Prostate gland (tissue), 2 donors: ENCODE measurements around the gene IQGAP2.

Experiments
- CTCF ChIP-seq, 4 experiments: fragments of 200-600 bp in 2 of 4; fragments of 450-650 bp in 2 of 4; sonication (generic) in 2 of 4; IDR thresholded peaks; 1 replicate in 3 of 4; 2 replicates in 1 of 4; pipeline ENCODE4 v1.5.1; 2016 to 2019; ENCODE audit warnings: antibody characterized with exemption in 4 of 4, mild to moderate bottlenecking in 2 of 4, moderate library complexity in 2 of 4
- POLR2A ChIP-seq: fragments of 450-650 bp; IDR thresholded peaks from one replicate; pipeline ENCODE4 v1.6.1; 2016; ENCODE audit warnings: antibody characterized with exemption, mild to moderate bottlenecking

- TF ChIP-seq CTCF (IDR thresholded peaks at IDR 0.05): no peak
- no peak for TF ChIP-seq POLR2A
Measured at GRCh38 chr5:76718880-76719279, 315.8 kb downstream of the IQGAP2 start.
